Body of pancreas (tissue), 4 donors: ENCODE results near the gene MED20. TPM values are rescaled to one million over a fixed set of nuclear protein-coding genes. Genes with fewer than 3 reads are reported as not detected.

Experiments used
- ATAC-seq: fragments of 150-250 bp; one replicate; pipeline ENCODE4 v1.9.1; 2016
- DNase-seq, 4 donors: peaks; one replicate each; pipeline ENCODE4 v3.0.0-alpha.2; 2019
- H3K27ac ChIP-seq, 4 donors: fragments of 200-600 bp; sonication (generic); 1 replicate in 3 of 4; 2 replicates in 1 of 4; pipeline versions ENCODE4 v1.5.1 to v1.6.1; 2016 to 2019; ENCODE audit warnings: mild to moderate bottlenecking in 1 of 4, mixed read lengths in 1 of 4, moderate library complexity in 1 of 4
- H3K27me3 ChIP-seq, 2 donors: fragments of 200-600 bp; sonication (generic); one replicate each; pipeline ENCODE4 v1.6.0; 2016; ENCODE audit warnings: mild to moderate bottlenecking in 1 of 2
- H3K36me3 ChIP-seq, 2 donors: fragments of 200-600 bp; sonication (generic); replicated peaks in 1 of 2; 2 replicates each; pipeline ENCODE4 v1.5.1; 2016; ENCODE audit warnings: low read depth in 2 of 2; ENCODE audit not compliant: insufficient read depth in 1 of 2
- H3K4me1 ChIP-seq: fragments of 200-600 bp; sonication (generic); one replicate; pipeline ENCODE4 v1.6.0; 2016
- H3K4me3 ChIP-seq, 2 donors: fragments of 200-600 bp; sonication (generic); 1 replicate in 1 of 2; 2 replicates in 1 of 2; pipeline ENCODE4 v1.5.1; 2016 to 2019
- H3K9me3 ChIP-seq, 3 donors: fragments of 200-600 bp; sonication (generic); 1 replicate in 2 of 3; 2 replicates in 1 of 3; pipeline ENCODE4 v1.5.1; 2016
- POLR2A ChIP-seq, 3 donors: fragments of 450-650 bp; IDR thresholded peaks; one replicate each; pipeline ENCODE4 v1.6.1; 2016; ENCODE audit warnings: antibody characterized with exemption in 3 of 3, mild to moderate bottlenecking in 2 of 3
- WGBS, 2 donors: methylation state at CpG; one replicate each; pipeline ENCODE4 v1.1.5; 2017; 5-methylcytosine and 5-hydroxymethylcytosine counted together
- intact Hi-C: fragments of 100-400 bp; cut with DNase I; formaldehyde crosslinking; loops from one replicate; pipeline ENCODE4 v1.15.1; 2023
- small RNA-seq: library from RNA; depleted of rRNA; stranded (forward); fragments of <200 nt; gene quantifications from one replicate; pipeline ENCODE3, GENCODE V24; 2016
- total RNA-seq, 2 donors: library from RNA; depleted of rRNA; stranded (reverse); fragments of >200 nt; gene quantifications; one replicate each; pipeline ENCODE4 v1.1.0, GENCODE V29; 2016
- TF ChIP-seq, protein P1 (sequence below), 7 experiments: fragments of 450-650 bp in 4 of 7; fragments of 200-600 bp in 3 of 7; sonication (generic) in 3 of 7; IDR thresholded peaks; one replicate each; pipeline ENCODE4 v1.5.1; 2016 to 2019; ENCODE audit warnings: antibody characterized with exemption in 7 of 7

MED20 gene
- total RNA-seq, 2 donors from 2014 or later, result 9.9 to 17.8 TPM

DNA sequence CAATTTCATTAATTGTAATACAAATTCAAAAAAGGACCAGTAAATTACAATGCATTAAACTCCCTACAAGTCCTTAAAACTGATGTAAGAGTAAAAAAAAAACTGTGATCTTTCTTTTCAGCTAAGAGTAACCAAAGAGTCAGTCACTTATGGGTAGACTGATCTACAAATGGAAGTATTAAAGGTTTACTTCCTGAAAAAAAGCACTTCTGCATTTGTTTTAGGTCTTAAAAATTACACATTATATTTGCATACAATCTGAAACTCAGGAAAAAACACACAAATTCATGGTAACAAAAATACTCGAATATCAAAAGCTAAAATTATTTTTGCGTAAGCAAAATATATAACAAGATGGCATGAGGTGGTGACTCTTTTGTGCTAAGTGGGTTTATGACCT lies 49.2 kb downstream of the MED20 start:
- Histone ChIP-seq H3K4me3 (no peak overlapping the region), H3K27me3 (no peaks in the 10 kb centered on the region), H3K4me1 (no peaks in the 10 kb centered on the region), H3K36me3 (no peaks in the 10 kb centered on the region), H3K9me3 (no peaks in the 10 kb centered on the region), H3K27ac (no peak overlapping the region)
- DNase-seq (no peak), ATAC-seq (no peak)
- no peak for TF ChIP-seq POLR2A (IDR thresholded peaks at IDR 0.05)
- TF ChIP-seq, protein P1, sequence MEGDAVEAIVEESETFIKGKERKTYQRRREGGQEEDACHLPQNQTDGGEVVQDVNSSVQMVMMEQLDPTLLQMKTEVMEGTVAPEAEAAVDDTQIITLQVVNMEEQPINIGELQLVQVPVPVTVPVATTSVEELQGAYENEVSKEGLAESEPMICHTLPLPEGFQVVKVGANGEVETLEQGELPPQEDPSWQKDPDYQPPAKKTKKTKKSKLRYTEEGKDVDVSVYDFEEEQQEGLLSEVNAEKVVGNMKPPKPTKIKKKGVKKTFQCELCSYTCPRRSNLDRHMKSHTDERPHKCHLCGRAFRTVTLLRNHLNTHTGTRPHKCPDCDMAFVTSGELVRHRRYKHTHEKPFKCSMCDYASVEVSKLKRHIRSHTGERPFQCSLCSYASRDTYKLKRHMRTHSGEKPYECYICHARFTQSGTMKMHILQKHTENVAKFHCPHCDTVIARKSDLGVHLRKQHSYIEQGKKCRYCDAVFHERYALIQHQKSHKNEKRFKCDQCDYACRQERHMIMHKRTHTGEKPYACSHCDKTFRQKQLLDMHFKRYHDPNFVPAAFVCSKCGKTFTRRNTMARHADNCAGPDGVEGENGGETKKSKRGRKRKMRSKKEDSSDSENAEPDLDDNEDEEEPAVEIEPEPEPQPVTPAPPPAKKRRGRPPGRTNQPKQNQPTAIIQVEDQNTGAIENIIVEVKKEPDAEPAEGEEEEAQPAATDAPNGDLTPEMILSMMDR (IDR thresholded peaks at IDR 0.05), result no peak
- WGBS, 2 donors, result 82 to 87% methylated on average over 2 of the region's 2 CpGs
- intact Hi-C loops, result no loop called here

DNA sequence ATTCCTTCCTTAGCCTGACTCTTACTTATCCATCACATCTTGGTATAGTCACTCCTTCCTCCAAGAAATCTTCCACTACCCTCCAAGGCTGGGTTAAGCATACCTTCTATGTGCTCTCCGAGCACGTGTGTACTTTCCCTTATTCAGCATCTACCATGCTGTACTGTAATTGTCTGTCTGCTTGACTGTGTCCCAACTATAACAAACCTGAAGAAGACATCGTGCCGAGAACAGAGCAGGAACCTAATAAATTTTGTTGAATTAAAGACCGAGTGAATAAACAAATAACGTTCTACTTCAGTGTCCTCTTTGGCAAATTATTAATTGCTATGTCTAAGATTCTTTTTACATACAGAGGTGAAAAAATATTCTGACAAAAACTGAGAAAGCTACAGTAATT lies 61.6 kb downstream of the MED20 start:
- intact Hi-C loops, result no loop called here

DNA sequence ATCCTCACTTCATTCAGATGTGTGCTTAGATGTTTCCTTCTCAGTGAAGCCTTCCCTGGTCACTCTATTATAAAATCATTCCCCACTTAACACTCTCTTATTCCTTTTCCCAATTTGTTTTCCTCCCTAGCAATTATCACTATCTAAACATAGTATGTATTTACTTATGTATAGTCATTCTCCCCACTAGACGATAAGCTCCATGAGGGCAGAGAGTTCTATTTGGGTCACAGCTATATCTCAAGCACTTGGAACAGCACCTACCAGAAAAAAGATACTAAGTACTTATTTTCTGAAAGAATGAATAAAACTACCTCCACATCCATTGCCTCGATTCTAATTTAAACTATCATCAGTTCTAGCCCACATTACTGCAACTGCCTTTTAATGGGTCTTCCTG lies 62.2 kb downstream of the MED20 start:
- intact Hi-C loops, result no loop called here

More for the DNA sequence above, 61.6 kb downstream of the MED20 start:
- DNase-seq (no peak), ATAC-seq (no peak)
- H3K27me3 ChIP-seq, result no peaks in the 10 kb centered on the region
- no peaks in the 10 kb centered on the region for H3K4me1 ChIP-seq
- H3K4me3 ChIP-seq, result no peak overlapping the region
- no peak overlapping the region for H3K27ac ChIP-seq
- no peaks in the 10 kb centered on the region for H3K9me3 ChIP-seq
- no peaks in the 10 kb centered on the region for H3K36me3 ChIP-seq
- WGBS, 2 donors, result 93 to 94% methylated on average over 6 of the region's 6 CpGs
- TF ChIP-seq, protein P1 (IDR thresholded peaks at IDR 0.05), result no peak
- TF ChIP-seq POLR2A (IDR thresholded peaks at IDR 0.05), result no peak

More for the DNA sequence above, 62.2 kb downstream of the MED20 start:
- 73 to 76% methylated on average over 2 of the region's 2 CpGs for WGBS, 2 donors
- Histone ChIP-seq H3K4me1 (no peaks in the 10 kb centered on the region), H3K9me3 (no peaks in the 10 kb centered on the region), H3K27me3 (no peaks in the 10 kb centered on the region), H3K27ac (no peak overlapping the region), H3K4me3 (no peak overlapping the region), H3K36me3 (no peaks in the 10 kb centered on the region)
- TF ChIP-seq, protein P1 (IDR thresholded peaks at IDR 0.05), result no peak
- no peak for TF ChIP-seq POLR2A (IDR thresholded peaks at IDR 0.05)
- no peak for DNase-seq
- no peak for ATAC-seq

Small RNAs within 50 kb of the gene (small RNA-seq; reads per million reads assigned to genes)
- not detected for gene RF00019

Other genes with a start within 250 kb of the MED20 start
- gene TFEB, start 185.5 kb downstream of the MED20 start, total RNA-seq, result 10 to 100 TPM in 1 of 2 donors, 1 to 10 TPM in 1; 4.9 to 10.1 TPM
- 10 to 100 TPM; 48.8 to 91.1 TPM for gene PGC, start 173.7 kb downstream of the MED20 start, total RNA-seq
- 1 to 10 TPM; 2.6 to 5.3 TPM for gene FRS3, start 141.2 kb downstream of the MED20 start, total RNA-seq
- gene PRICKLE4, start 140.4 kb downstream of the MED20 start, total RNA-seq, result 10 to 100 TPM in 1 of 2 donors, 1 to 10 TPM in 1; 4.4 to 16.8 TPM
- gene TOMM6, start 133.4 kb downstream of the MED20 start, total RNA-seq, result 100 to 1,000 TPM in 1 of 2 donors, 10 to 100 TPM in 1; 83.5 to 127 TPM
- gene USP49, start 25.8 kb downstream of the MED20 start, total RNA-seq, result 1 to 10 TPM; 3.3 to 5.2 TPM
- 10 to 100 TPM in 1 of 2 donors, 1 to 10 TPM in 1; 3.1 to 13.5 TPM for gene BYSL, start 360 bp upstream of the MED20 start, total RNA-seq
- gene CCND3, start 20.7 kb upstream of the MED20 start, total RNA-seq, result 10 to 100 TPM; 73.2 to 91.0 TPM
- 10 to 100 TPM in 1 of 2 donors, 1 to 10 TPM in 1; 7.6 to 18.2 TPM for gene TAF8, start 129.4 kb upstream of the MED20 start, total RNA-seq
- 10 to 100 TPM; 22.1 to 26.0 TPM for gene C6orf132, start 221.5 kb upstream of the MED20 start, total RNA-seq